Stimulated activated CD4-positive, alpha-beta T cell treated with anti-CD3 and anti-CD28 coated beads, Interleukin-1b, Interleukin-23, amount 100 ng/mL, for 1 hour (primary cell): Measurements from ENCODE around the gene RPL10.

Experiments used
- DNase-seq, 2 donors: peaks; one replicate each; pipeline ENCODE4 v3.0.0-alpha.2; 2020; ENCODE audit warnings: low read depth in 2 of 2

RPL10 gene

GRCh38 chrX:154449618-154450017, 51.4 kb downstream of the RPL10 start:
- no peak for DNase-seq

GRCh38 chrX:154450312-154450711, 52.1 kb downstream of the RPL10 start:
- no peak for DNase-seq
